Neural progenitor cell (in vitro differentiated cells): ENCODE measurements around the gene TMEM101. TPM values are rescaled to one million over a fixed set of nuclear protein-coding genes. Genes with fewer than 3 reads are reported as not detected.

Experiments used
- DNase-seq: peaks from one replicate; pipeline ENCODE4 v3.0.0-alpha.2; 2016; ENCODE audit warnings: low spot score
- H2AFZ ChIP-seq: fragments of 200-600 bp; sonication (generic); replicated peaks from 2 replicates; pipeline ENCODE4 v1.6.1; 2016; ENCODE audit warnings: antibody characterized with exemption
- H3F3A ChIP-seq: fragments of 200-600 bp; sonication (generic); 2 replicates; pipeline ENCODE4 v1.6.1; 2016; ENCODE audit warnings: antibody characterized with exemption, low read depth
- H3K27ac ChIP-seq: fragments of 200-600 bp; sonication (generic); 2 replicates; pipeline ENCODE4 v1.5.1; 2016; ENCODE audit warnings: mild to moderate bottlenecking
- H3K27me3 ChIP-seq: fragments of 200-600 bp; sonication (generic); 2 replicates; pipeline ENCODE4 v1.6.1; 2016; ENCODE audit warnings: mild to moderate bottlenecking, moderate library complexity
- H3K36me3 ChIP-seq: fragments of 200-600 bp; sonication (generic); 2 replicates; pipeline ENCODE4 v1.5.1; 2016
- H3K4me1 ChIP-seq: fragments of 200-600 bp; sonication (generic); 2 replicates; pipeline ENCODE4 v1.6.1; 2016; ENCODE audit warnings: mixed run types
- H3K4me2 ChIP-seq: fragments of 200-600 bp; sonication (generic); 2 replicates; pipeline ENCODE4 v1.6.1; 2016
- H3K4me3 ChIP-seq: fragments of 200-600 bp; sonication (generic); 2 replicates; pipeline ENCODE4 v1.5.1; 2016
- H3K79me2 ChIP-seq: fragments of 200-600 bp; sonication (generic); 2 replicates; pipeline ENCODE4 v1.6.1; 2016; ENCODE audit warnings: low read depth
- H3K9ac ChIP-seq: fragments of 200-600 bp; sonication (generic); 2 replicates; pipeline ENCODE4 v1.6.1; 2016
- H3K9me3 ChIP-seq: fragments of 200-600 bp; sonication (generic); 2 replicates; pipeline ENCODE4 v1.5.1; 2016; ENCODE audit warnings: low read depth
- H4K20me1 ChIP-seq: fragments of 200-600 bp; sonication (generic); 2 replicates; pipeline ENCODE4 v1.6.1; 2016; ENCODE audit warnings: low read depth
- H3K27ac Mint-ChIP-seq: 3 replicates; pipeline ENCODE4 v1.8.0; 2021; ENCODE audit warnings: mixed read lengths
- H3K27me3 Mint-ChIP-seq: 2 replicates; pipeline ENCODE4 v1.8.0; 2022; ENCODE audit warnings: low read depth, mild to moderate bottlenecking, inconsistent platforms, moderate library complexity, mixed read lengths; ENCODE audit not compliant: insufficient read depth
- H3K36me3 Mint-ChIP-seq: 3 replicates; pipeline ENCODE4 v1.8.0; 2021; ENCODE audit warnings: mixed read lengths
- H3K4me1 Mint-ChIP-seq: 3 replicates; pipeline ENCODE4 v1.8.0; 2021; ENCODE audit warnings: mixed read lengths
- H3K4me3 Mint-ChIP-seq: 3 replicates; pipeline ENCODE4 v1.8.0; 2021; ENCODE audit warnings: mild to moderate bottlenecking, moderate library complexity, mixed read lengths
- H3K9me3 Mint-ChIP-seq: 3 replicates; pipeline ENCODE4 v1.8.0; 2020; ENCODE audit warnings: mixed read lengths
- EZH2 ChIP-seq: fragments of 200-600 bp; sonication (generic); IDR thresholded peaks from 2 replicates; pipeline ENCODE4 v1.6.1; 2017; ENCODE audit warnings: antibody characterized with exemption, mild to moderate bottlenecking, moderate library complexity
- EZH2phosphoT487 ChIP-seq: fragments of 200-600 bp; sonication (generic); IDR thresholded peaks from 2 replicates; pipeline ENCODE4 v1.6.1; 2017; ENCODE audit warnings: antibody characterized with exemption
- total RNA-seq: library from RNA; depleted of rRNA; stranded (reverse); fragments of >200 nt; gene quantifications from 2 replicates; pipeline ENCODE4 v1.2.3, GENCODE V29; 2015; ENCODE audit warnings: low replicate concordance
- TF ChIP-seq, protein P1 (sequence below): fragments of 200-600 bp; sonication (generic); IDR thresholded peaks from 2 replicates; pipeline ENCODE4 v1.5.1; 2017; ENCODE audit warnings: antibody characterized with exemption, mild to moderate bottlenecking

The TMEM101 gene
- total RNA-seq, 1 donor from 2014 or later = 33.8 TPM

DNA sequence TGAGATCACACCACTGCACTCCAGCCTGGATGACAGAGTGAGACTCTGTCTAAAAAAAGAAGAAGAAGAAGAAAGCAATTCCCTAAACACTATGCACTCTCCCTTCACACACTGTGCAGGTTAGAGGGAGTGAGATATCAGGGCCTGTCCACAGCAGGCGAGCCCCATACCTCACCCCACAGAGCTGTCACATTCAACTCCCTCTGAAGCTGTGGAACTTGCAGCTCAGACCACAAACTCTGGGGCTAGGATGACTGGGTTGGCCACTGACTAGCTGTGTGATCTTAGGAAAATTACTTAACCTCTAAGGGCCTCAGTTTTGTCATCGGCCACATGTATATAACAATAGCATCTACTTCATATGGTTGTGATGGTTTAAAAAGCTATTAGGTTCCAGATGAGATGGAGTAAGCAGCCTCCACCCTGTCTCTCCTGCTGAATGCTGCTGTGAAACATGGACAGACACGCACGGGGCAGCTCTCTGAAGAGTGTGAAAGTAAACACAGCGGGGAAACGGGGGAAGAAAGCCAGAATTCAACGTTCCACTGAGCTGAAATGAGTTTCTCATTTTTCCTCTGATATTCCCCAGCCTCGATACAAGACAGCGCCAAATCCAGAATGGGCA is 47.4 kb downstream of the TMEM101 start:
- Mint-ChIP-seq H3K27ac (no peak overlapping the region), H3K4me3 (no peak overlapping the region), H3K36me3 (no peaks in the 10 kb centered on the region), H3K4me1 (peaks cover 7% of the 10 kb centered on the region), H3K27me3 (peaks cover 4% of the 10 kb centered on the region), H3K9me3 (no peaks in the 10 kb centered on the region)
- H2AFZ ChIP-seq = no peak overlapping the region
- H4K20me1 ChIP-seq = no peaks in the 10 kb centered on the region
- no peak overlapping the region for H3K27ac ChIP-seq
- H3K4me3 ChIP-seq = no peak overlapping the region
- no peaks in the 10 kb centered on the region for H3K9me3 ChIP-seq
- no peaks in the 10 kb centered on the region for H3K27me3 ChIP-seq
- no peak for DNase-seq
- no peak overlapping the region for H3K9ac ChIP-seq
- no peaks in the 10 kb centered on the region for H3K79me2 ChIP-seq
- no peaks in the 10 kb centered on the region for H3K36me3 ChIP-seq
- H3F3A ChIP-seq = no peaks in the 10 kb centered on the region
- no peak overlapping the region for H3K4me2 ChIP-seq
- H3K4me1 ChIP-seq = no peaks in the 10 kb centered on the region
- TF ChIP-seq EZH2phosphoT487 (no peak), EZH2 (no peak)
- TF ChIP-seq, protein P1, sequence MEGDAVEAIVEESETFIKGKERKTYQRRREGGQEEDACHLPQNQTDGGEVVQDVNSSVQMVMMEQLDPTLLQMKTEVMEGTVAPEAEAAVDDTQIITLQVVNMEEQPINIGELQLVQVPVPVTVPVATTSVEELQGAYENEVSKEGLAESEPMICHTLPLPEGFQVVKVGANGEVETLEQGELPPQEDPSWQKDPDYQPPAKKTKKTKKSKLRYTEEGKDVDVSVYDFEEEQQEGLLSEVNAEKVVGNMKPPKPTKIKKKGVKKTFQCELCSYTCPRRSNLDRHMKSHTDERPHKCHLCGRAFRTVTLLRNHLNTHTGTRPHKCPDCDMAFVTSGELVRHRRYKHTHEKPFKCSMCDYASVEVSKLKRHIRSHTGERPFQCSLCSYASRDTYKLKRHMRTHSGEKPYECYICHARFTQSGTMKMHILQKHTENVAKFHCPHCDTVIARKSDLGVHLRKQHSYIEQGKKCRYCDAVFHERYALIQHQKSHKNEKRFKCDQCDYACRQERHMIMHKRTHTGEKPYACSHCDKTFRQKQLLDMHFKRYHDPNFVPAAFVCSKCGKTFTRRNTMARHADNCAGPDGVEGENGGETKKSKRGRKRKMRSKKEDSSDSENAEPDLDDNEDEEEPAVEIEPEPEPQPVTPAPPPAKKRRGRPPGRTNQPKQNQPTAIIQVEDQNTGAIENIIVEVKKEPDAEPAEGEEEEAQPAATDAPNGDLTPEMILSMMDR = no peak

DNA sequence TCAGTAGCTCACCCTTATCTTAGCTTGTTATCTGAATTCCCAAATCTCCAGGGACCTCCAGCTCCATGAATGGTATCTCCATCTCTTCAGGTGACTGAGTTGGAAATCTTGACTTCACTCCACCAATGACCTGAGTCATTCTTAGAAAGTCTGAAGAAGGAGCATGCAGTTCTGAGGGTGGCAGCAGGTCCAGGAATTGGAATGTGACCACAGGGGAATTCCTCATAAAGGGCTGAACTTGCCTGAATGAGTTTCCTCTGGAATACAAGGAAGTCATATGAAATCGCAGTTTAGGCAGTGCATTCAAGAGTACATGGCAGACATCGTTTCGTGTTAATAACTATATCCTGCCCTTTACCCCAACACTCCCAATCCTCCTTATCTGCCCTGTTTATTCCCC is 48.5 kb downstream of the TMEM101 start:
- Histone ChIP-seq H3K4me3 (no peak overlapping the region), H3K27me3 (no peaks in the 10 kb centered on the region), H3K9ac (no peak overlapping the region), H4K20me1 (no peaks in the 10 kb centered on the region), H2AFZ (no peak overlapping the region), H3K27ac (no peak overlapping the region), H3K4me1 (no peaks in the 10 kb centered on the region), H3K79me2 (no peaks in the 10 kb centered on the region), H3K4me2 (no peak overlapping the region), H3F3A (no peaks in the 10 kb centered on the region), H3K36me3 (no peaks in the 10 kb centered on the region), H3K9me3 (no peaks in the 10 kb centered on the region)
- DNase-seq = no peak
- Mint-ChIP-seq H3K4me3 (no peak overlapping the region), H3K27ac (no peak overlapping the region), H3K36me3 (no peaks in the 10 kb centered on the region), H3K9me3 (no peaks in the 10 kb centered on the region), H3K4me1 (peaks cover 7% of the 10 kb centered on the region), H3K27me3 (peaks cover 4% of the 10 kb centered on the region)
- TF ChIP-seq, protein P1 = no peak
- no peak for TF ChIP-seq EZH2
- no peak for TF ChIP-seq EZH2phosphoT487

DNA sequence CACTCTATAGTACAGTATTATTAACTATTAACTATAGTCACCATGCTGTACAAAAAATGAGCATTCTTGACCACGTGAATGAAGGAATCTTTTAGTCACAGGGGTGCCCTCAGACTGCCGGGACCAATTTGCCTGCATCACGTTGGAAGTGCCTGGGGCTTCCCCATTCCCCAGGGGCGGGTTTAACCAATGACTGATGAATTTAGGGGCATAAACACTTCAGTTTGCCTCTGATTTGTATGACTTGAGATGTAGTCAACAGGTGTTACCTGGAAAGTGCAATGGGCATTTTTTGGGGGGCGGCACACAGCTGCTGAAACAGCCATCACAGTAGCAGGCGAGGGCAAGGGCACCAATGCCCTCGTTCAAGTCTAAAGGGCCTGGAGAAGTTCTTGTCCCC is 52.3 kb downstream of the TMEM101 start:
- Mint-ChIP-seq H3K27me3 (peaks cover 5% of the 10 kb centered on the region), H3K9me3 (no peaks in the 10 kb centered on the region), H3K4me3 (no peak overlapping the region), H3K4me1 (no peaks in the 10 kb centered on the region), H3K27ac (no peak overlapping the region), H3K36me3 (no peaks in the 10 kb centered on the region)
- Histone ChIP-seq H3K36me3 (no peaks in the 10 kb centered on the region), H3K9me3 (no peaks in the 10 kb centered on the region), H3K4me1 (no peaks in the 10 kb centered on the region), H3K4me2 (no peak overlapping the region), H3K9ac (no peak overlapping the region), H3K27me3 (no peaks in the 10 kb centered on the region), H3K27ac (no peak overlapping the region), H3F3A (no peaks in the 10 kb centered on the region), H3K4me3 (no peak overlapping the region), H3K79me2 (no peaks in the 10 kb centered on the region), H2AFZ (no peak overlapping the region), H4K20me1 (no peaks in the 10 kb centered on the region)
- no peak for DNase-seq
- TF ChIP-seq, protein P1 = no peak
- TF ChIP-seq EZH2phosphoT487 = no peak
- TF ChIP-seq EZH2 = no peak
